Activated T-cell treated with anti-CD3 and anti-CD28 coated beads for 1 hour (primary cell): ENCODE measurements around the gene SSBP3.

Source experiments
- DNase-seq: peaks from one replicate; pipeline ENCODE4 v3.0.0-alpha.2; 2020; ENCODE audit warnings: low read depth

SSBP3 gene

DNA sequence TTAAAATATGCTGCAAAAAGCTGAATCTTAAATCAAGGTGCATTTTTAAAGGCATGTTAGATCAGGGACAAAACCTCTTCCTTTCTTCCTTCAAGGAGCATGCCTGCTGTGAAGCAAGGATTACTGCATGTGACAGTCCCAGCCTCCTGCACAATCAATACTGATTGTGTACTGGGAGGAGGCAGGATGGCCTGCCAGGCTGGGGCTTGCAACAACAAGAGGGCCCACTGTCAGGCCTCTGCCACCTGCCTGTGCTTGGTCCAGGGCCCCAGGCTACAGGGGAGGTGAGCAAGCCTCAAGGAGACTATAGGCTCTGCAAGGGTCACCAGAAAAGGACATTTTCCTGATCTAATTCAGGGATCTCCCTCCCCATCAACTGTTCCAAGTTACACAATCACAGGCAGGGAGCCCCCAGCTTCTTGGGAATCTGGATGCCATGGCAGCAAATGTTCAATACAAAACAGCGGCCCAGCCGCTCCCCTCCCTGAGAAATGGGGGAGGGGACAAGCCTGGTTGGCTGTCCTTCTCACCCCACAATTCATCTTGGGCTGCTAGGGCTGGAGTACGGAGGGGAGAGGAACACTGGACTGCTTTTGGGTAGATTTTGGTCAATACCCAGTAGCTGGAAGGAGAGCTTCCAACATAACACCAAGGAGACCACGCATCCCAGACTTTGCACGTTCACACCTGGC, 76.7 kb downstream of the SSBP3 start:
- DNase-seq, result no peak

DNA sequence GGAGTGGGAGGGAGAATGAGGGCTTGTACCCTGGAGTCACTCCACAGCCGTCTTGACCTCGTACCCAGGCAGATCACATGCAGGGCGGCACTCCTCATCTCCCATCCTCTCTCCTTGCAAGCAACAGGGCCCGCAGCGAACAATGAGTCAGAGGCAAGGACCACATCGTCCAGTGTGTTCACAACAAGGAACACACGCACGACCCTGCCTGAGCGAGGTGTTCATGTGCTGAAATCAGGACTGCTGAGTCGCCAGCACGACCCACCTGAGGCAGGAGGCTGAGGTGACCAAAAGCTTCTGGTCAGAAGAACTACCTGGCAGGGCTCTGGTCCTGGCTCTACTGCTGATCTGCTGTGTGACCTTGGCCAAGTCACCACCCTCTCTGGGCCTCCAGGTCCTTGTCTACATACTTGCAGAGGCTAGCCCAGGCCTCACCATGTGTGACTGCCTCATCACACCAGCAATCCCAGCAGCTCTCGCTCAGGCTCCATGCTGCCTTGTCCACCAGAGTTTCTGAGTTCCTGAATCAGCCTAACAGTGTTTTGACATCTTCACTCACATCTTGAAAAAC, 78.0 kb downstream of the SSBP3 start:
- no peak for DNase-seq

DNA sequence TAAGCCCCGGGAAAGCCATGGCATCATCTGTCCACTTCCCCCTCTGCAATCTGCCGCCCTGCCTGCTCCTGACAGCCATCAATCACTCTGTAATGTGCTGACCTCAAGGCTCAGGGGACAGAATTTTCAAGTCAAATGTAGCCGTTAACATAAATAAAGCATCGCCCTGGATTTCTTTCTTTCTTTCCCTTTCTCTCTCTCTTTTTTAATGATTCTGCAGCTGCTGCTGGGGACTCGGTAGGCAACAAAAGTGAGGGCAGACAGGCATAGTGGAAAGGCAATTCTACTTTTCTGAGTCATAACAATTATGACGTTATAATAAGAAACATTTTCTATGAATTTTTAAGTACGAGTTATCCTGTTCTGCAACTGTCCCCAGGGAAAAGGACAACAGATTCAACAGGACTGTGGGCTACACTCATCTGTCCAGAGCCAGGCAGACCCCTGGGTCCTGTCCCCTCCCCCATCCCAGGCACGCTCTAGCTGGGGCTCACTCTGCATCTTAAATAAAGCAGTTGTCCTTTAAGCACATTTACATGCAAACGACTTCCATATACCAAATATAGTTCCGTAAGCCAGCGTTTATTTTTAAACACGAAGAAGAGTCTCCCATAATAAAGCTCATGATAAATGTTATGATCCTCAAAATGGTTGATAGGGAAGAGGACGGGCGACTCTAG, 78.7 kb downstream of the SSBP3 start:
- DNase-seq, result no peak

DNA sequence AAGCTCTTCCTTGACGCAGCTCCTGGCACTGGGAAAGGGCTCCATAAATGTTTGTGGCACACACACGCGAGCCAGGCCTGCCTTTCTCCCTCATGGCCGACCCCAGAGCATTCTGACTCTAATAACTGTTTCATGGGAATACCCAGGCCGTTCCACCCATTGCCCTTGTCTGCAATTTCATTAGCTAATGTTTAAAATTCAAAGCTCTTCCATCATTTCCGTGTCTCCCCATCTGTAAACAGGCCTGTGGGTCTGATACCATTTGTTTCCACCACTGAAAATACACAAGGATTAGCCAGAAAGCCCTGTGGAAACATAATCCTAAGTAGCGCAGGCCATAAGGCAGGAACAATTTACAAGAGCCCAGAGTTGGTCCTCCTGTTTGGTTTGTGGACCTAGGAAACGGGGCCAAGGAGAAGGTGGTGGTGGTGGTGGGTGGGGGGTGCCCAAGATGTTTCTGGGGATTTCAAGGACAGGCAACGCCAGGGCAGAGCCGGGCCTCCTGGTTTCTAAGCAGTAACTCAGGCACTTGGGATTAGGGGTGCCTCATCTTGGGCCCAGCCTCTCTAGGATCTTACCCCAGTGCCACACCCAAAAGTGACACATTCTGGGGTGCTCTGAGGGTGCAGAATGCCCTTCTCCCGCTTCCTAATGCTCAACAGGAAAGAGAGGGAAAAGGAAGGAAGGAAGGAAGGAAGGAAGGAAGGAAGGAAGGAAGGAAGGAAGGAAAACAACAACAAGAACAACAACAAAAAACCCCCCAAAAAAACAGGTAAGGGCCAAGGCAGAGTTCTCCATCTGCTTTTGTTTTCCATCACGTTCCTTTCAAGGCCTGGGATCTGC, 79.4 kb downstream of the SSBP3 start:
- no peak for DNase-seq

DNA sequence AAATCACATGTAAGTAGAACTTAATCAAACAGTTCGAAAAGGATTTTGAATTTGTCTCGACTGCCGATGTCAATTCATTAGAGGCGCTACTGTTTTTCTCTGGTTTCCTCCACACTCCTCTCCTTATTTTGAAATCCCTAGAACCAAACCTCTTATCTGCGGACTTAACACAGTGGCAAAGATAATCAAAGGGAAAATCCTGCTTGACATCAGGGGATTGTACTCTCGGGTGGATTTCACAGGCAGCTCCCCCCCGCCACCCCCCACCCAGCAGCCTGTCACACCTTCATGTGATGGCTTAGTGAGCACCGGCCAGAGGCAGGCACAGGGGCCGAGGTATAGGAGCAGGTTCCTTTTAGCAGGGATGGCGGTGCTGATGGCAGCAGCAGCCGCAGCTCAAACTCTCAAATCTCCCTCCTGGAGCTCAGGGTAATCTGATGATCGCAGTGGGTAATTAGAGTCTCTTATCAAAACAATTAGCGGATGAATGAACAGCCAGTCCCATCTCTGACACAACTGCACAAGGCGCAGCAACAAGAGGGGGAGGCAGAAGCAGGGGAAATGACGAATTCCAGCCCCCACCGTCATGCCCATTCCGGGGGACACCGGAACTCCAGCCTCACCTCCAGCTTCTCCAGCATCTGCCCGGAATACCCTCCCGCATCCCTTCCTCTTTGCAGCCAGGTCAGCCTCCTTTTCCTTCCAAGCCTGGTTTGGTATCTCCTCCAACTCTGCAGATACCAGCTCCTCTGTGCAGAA, 80.3 kb downstream of the SSBP3 start:
- DNase-seq, result no peak

DNA sequence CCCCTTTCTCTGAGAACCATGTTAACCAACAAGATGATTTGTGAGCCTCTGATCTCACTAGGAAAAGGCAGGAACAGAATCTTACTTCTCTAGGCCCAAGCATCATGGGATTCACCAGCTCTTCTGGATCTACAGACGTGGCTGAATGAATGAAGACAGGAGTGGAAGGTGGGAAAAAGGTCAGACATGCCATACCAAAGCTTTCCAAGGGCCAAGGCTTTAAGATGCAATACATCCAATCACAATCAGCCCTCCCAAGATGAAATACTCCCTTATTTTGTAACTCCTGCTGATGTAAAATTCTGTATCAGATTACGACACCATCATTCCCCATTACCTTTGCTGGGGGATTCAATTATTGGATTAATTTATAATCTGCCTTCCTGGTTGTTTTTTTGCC, 80.9 kb downstream of the SSBP3 start:
- no peak for DNase-seq

DNA sequence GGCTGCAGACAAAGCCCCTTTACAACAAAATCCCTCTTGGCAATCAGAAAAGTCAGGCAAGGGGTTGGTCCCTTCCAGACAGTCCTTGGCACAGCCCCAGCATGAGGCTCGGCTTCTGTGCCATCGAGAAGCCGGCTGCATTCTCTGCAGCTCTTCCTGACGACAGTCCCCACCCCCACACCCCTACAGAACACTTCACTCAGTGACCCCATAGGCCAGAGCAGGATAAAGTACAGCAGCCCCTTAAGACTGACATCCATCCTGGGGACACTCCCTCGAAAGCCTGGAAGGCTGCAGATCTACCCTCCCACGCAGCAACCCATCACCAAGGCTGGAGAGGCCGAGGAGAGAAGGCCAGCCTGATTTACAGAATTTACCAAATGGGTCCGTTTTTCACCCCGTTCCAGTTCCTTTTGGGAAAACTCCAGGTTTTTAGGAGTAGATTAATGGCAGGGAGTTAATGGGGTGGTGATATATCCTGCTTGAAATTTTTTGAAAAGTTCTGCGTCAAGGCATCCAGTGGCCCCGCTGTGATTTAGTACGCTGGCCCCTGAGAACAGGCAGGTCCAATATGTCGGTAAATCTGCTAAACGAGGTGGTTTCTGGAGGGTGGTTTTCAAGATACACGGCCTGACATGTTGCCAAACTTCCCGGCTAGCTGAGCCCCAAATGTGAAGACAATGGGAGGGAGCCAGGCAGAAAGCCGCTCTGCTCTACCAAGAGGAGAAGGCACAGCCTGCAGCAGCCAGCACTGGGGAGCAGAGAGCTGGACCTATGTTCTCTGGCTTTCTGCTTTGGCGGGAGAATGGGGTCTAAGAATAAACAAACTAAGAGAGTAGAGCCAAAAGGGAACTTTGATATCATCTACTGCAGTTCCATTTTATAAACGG, 81.7 kb downstream of the SSBP3 start:
- no peak for DNase-seq

DNA sequence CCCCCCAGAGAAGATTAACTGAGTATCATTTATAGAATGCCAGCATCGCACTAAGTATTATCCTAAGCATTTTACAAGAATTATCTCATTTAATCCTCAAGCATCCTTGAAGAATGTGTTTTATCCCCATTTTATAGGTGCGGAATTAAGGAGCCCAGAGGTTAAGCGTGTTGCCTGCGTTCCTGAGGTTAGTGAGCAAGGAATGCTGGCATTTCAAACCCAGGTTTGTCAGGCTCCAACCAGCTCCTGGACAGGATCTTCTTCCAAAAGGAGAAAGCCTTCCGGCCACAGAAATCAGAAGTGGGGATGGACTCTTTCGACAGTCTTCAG, 82.3 kb downstream of the SSBP3 start:
- DNase-seq, result no peak

DNA sequence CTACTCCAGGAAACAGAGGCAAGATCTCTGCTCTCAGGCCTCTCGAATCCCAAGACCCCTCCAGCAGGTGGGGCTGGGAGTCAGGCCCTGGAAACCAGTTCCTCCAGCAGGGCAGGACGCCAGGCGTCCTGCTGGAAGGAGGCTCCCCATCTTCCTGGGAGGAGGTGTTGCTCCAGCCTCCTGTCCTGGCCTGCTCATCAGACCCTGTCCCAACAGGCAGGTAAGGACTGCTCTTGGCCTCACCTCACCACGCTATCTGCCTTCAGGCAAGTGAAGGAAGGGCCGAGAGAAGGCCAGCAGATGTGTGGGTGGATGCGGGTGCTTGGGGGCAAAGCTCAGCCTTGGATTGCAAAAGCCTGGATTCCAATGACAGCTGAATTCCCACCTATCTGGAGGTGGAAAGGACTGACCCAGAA, 82.9 kb downstream of the SSBP3 start:
- no peak for DNase-seq

DNA sequence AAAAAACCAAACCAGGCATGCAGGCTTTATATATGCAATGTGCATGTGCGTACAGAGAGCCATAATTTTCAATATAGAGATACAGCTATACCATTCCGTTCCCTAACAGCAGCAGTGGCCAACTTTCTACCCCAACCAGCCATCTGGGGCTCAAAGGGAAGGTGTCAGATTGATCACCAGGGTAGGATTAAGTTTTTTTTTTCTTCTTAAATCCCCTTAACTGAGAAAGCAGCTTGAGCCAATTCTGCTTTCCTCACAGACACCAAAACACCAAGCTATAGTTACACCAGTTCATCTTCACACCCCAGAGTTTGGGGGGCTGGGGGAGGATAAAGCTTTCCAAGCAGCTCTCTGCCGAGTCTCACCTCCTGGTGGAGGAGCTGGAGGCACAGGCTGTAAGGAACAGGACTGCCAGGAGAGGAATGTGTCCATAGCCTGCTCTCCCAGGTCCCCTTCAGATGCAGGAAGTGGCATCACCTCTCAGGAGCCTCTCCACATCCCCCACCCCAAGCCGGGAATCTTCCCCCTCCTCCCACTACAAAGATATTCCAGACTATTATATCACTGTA, 87.9 kb downstream of the SSBP3 start:
- no peak for DNase-seq

DNA sequence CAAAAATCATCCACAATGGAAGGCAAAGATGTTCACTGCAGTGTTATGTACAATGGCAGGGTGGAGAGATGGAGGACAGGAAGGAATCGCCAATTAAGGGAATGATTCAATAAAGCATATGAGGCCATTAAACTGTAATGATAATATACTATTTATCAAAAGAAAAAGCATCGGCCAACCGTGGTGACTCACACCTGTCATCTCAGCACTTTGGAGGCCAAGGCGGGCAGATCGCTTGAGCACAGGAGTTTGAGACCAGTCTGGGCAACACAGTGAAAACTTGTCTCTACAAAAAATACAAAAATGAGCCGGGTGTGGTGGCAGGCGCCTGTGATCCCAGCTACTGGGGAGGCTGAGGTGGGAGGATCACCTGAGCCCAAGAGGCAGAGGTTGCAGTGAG, 89.1 kb downstream of the SSBP3 start:
- DNase-seq, result no peak

DNA sequence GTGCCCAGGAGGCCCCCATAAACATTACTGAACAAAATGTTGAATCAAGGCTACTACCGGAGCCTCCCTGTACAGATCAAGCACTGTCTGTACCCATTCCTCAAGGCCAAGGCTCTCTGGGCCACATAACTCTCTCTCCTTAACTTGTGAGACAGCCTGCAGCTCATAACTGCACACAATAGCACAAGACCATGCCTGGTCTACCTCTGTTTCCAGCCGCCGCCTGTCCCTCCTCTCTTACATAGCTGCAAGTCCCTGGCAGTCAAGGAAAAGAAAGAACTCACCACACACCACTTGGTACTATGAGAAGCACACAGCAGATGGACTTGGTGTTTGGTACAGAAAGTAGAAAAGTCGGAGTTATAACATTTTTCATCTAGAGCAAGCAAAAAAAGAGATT, 91.1 kb downstream of the SSBP3 start:
- no peak for DNase-seq

DNA sequence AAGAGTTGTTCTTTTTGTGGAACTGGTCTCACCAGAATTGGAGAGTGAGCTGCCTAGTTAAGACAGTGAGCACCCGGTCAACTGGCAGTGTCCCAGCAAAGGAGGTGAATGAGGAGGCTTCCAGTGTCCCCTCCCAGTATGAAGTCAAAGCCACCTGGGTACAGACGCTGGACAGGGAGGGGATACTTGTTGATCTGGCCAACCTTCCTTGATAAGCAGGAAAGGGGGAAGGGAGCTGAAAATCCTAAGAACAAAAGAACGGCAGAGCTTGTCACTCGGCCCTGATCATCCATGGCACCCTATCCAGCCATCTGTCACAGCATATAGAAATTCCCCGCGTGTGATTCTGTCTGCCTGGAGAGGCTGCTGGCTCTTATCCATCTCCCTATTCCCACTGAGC, 91.5 kb downstream of the SSBP3 start:
- no peak for DNase-seq

DNA sequence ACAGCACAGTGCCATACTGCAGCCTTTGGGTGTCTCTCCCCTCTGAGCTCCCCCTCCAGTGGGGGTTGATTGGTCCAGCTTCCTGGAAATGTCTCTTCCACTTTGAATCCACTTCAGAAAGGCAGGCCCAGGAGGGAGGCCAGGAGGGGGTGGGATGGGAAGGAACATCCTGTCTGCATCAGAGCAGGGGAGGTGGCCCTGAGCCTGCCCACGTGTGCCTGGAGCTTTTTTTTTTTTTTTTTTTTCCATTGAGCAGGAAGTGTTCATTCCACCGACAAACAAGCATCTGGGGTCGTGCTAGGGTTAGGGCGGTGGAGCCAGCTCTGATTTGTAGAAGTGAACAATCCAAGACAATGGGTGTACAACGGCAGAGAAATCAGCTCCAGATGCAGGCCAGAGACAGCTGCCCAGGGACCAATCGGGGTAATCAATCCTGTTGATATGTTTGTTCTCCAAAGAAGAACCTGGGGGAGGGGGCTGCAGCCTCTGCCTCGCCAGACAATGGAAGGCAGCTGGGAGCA, 93.3 kb downstream of the SSBP3 start:
- no peak for DNase-seq

DNA sequence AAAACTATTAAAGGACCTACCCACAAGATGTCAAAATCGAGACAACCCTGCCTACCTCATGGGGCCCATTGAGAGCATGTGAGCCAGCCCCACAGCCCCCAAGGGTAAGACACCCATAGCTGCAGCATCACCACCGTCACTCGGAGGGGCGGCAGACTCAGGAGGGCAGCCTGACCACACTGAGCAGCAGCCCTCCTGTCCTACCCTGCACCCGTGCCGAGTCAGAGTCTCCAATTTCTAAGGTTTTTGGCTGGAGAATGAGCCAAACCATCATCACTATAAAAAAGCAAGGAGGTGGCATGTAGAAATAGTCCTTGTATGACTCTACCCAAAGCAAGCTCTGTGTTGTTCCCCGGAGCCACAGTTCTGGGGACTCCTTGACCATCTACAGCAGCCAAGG, 94.7 kb downstream of the SSBP3 start:
- DNase-seq, result no peak

DNA sequence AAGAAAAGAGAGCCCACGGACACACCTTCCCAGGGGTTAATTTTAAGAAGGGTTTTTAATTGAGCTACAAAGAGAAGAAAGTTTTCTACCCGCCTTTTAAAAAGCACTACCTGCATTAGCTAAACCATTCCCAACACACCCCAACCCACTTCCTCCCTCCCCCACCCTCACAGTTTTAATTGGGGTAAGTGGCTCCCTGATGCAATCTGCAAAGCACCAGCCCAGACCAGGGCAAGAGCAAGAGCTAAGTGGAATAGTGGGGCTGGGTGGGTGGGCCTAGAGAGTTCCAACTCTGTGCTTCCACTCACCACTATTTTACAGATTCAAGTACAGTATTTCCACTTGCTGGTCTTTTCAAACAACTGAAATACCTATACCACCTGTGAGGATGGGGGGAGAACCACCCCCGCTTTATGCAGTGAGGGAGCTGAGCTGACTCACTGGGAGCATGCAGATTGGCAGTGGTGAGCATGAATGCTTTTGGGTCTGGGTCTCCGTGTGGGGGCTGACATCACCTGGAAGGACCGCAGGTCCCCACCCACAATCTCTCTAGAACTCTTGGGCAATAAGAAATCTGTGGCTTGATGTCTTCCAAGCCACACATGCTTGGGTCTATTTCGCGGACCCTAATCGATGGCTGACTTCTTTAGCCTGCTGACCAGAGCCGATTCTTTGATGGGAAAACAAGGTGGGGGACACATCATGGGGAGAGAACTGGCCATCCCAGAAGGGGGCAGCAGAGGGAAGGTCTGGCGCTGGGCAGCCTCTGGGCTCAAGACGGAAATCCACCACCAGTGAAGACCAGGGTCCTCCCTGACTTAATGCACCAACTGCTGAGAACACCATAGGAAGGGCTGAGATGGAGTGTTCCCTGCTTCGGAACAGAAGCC, 95.5 kb downstream of the SSBP3 start:
- DNase-seq, result no peak

DNA sequence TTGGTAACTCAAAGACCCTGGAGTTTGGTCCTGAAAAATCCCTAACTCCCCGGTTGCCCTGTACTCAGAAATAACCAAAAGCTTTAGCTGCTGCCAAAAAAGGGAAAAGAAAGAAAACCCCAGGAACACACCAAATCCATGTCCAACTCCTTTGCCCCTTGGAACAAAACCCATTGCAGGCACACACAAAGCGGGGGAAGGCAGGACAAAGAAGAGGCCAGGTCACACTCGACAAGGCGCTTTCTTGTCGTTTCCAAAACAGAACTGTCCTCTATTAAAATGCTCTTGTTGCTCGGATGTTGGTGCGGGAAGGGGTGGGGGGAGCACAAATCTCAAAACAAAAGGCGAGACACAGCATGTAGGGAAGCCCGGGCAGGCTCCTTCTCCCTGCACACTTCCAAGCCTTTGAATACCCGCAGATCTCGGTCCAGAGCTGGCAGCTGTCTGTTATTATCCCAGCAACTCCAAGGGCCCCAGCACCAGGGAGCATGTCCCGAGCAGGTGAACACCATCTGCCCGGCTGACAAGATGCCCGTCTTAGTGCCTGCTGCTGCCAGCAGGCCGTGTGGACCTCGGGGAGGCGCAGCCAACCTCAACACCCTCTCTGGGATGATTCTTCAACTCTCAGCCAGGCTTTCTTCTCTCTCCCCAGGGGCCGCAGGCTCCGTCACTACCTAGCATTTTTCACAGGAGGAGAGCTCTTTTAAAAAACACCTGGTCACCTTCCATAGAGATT, 96.4 kb downstream of the SSBP3 start:
- no peak for DNase-seq

DNA sequence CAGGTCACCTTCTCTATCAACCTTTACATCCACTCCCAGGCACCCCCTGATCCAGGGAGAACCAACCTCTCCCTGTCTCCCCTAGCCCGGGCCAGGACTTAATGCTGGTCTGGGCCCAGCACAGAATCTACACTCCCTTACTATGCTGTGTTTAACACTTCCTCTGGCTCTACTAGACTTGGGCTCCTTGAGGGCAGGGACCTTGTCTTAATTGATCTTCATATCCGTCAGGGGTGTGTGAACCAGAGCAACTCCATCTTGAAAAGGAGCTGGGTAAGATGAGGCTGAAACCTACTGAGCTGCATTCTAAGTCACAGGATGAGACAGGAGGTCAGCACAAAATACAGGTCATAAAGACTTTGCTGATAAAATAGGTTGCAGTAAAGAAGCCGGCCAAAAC, 98.9 kb downstream of the SSBP3 start:
- DNase-seq, result no peak
